Measurements from ENCODE around the gene C7orf57. TPM values are rescaled to one million over a fixed set of nuclear protein-coding genes. Genes with fewer than 3 reads are reported as not detected.

C7orf57 gene
- total and polyA plus RNA-seq, 2 donors (not counting 3 experiments of a cell fraction or from before 2014, with no cell fraction given) = not detected

DNA sequence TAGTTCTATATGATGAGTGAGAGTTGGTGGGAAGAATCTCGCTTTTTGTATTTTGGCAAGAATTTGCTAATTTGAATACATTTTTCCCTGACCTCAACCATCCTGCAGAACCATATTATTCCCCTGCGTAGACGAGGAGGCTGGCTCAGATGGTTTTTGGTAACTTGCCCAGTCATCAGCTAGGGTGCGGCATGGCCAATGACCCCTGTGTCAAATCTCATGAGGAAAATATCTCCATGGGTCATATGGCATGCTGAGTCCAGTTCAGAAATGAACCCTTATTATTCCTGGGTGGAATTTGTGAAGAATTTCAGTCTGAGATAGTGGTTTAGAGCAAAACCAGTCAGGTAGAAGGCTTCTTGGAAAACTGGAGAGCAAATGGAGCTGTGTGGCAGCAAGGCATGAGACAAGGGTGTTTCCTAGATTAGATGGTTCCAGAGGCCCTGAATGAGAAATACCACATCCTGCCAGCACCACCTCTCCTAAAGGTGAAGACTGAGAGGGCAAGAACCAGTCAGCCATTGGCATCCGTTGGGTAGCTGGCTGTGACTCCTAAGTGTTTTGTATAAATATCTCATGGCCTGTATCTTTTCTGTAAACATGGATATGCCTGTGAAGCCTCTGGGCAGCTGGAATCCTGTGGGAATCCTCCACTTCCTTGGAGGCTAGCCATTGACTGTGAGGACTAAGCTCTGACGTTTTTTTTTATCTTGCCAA is 47.9 kb downstream of the C7orf57 start:
- intact Hi-C loops (cut with micrococcal nuclease) = loop anchor here (10.0 kb wide), 1 partner anchor 628 kb away; no protein-coding TSS in a partner anchor
- H3K4me1 ChIP-seq (ENCODE audit: control insufficient read depth, extremely low read depth, insufficient read depth, low read length) = peaks cover 44% of the 10 kb centered on the region
- dilution Hi-C loops (cut with MboI; ENCODE audit: extremely low pct_ligation_motif_present, low sequenced_read_pairs) = no loop called here
- H3K9me1 ChIP-seq (replicated peaks; ENCODE audit: control insufficient read depth, extremely low read depth, insufficient read depth, low read length) = no peaks in the 10 kb centered on the region
- H3K9me3 ChIP-seq (replicated peaks; ENCODE audit: control insufficient read depth, insufficient read depth, low read length) = no peaks in the 10 kb centered on the region
- no peaks in the 10 kb centered on the region for H3K79me2 ChIP-seq (ENCODE audit: control insufficient read depth, insufficient read depth, low read length)
- CTCF ChIA-PET = interaction anchor here (0.8 to 4.9 kb wide), 5 partner anchors 13 to 92 kb away, joined by 3 to 19 read pairs (median 3); no protein-coding TSS in a partner anchor
- no peak overlapping the region for H2AFZ ChIP-seq (ENCODE audit: low read depth, low read length)
- H3K27me3 ChIP-seq (ENCODE audit: control insufficient read depth in 2 of 2, insufficient read depth in 2 of 2, low read length in 2 of 2) = no peaks in the 10 kb centered on the region
- H4K20me1 ChIP-seq (replicated peaks; ENCODE audit: control insufficient read depth, extremely low read depth, insufficient read depth, low read length) = no peaks in the 10 kb centered on the region
- no peak for FAIRE-seq
- no peak overlapping the region for H3K4me2 ChIP-seq (ENCODE audit: insufficient read depth, low read length)
- H3K36me3 ChIP-seq (ENCODE audit: control insufficient read depth in 2 of 2, extremely low read depth in 1 of 2, insufficient read depth in 2 of 2, low read length in 2 of 2) = no peaks in the 10 kb centered on the region
- H3K9ac ChIP-seq (replicated peaks; ENCODE audit: extremely low read depth, insufficient read depth, low read length) = no peak overlapping the region
- POLR2A ChIA-PET = no interaction called here
- no peak overlapping the region for H3K4me3 ChIP-seq (replicated peaks in 1 of 3; ENCODE audit: insufficient read depth in 1 of 3, low read depth in 1 of 3, low read length in 3 of 3)
- BruUV-seq (replicated peaks) = no TSS peak
- no peak for TF ChIP-seq MYC (IDR thresholded peaks at IDR 0.05; ENCODE audit: low read depth, low read length)
- no peak for TF ChIP-seq POLR2A (IDR thresholded peaks at IDR 0.05; ENCODE audit: low read depth, low read length)
- TF ChIP-seq FOS (IDR thresholded peaks at IDR 0.05; ENCODE audit: borderline replicate concordance, insufficient read depth, low read length) = no peak
- H3K27ac ChIP-seq (ENCODE audit: insufficient read depth, low read depth, low read length) = no peak overlapping the region
- no peak for DNase-seq (ENCODE audit: low read depth, low spot score)

DNA sequence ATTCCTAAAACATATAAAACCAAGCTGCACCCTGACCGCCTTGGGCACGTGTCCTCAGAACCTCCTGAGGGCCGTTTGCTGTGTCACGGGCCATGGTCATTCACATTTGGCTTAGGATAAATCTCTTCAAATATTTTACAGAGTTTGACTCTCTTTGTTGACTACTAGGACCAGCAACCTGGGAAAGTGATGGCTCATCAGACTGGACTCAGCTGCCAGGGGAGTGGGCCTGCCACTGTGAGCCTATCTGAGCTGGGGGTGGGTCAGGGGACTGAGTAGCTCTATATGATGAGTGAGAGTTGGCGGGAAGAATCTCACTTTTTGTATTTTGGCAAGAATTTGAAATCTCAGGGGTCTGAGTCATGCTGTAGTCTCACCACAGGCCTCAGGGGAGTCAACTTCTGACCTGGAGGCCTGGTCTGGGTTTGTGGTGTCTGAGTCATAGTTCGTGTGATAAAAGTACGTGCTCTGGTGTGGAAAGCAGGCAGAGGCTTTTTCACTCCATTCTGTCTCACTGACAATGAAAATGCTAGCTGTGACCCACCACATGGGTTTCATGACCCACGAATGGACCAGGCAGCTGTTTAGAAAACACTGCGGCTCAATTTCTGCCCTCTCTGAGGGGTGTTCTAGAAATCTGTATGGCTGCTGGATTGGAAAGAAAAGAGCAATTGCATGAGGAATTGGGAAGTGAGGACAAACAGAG is 49.5 kb downstream of the C7orf57 start:
- DNase-seq (ENCODE audit: low read depth, low spot score) = peak; percentile 90
- CTCF ChIA-PET = interaction anchor here (0.9 to 4.9 kb wide), 6 partner anchors 26 to 140 kb away, joined by 3 to 19 read pairs (median 6); no protein-coding TSS in a partner anchor
- Histone ChIP-seq H3K9me1 (replicated peaks; ENCODE audit: control insufficient read depth, extremely low read depth, insufficient read depth, low read length) (no peaks in the 10 kb centered on the region), H3K27ac (ENCODE audit: insufficient read depth, low read depth, low read length) (peak overlapping the region; percentile 69), H3K9me3 (replicated peaks; ENCODE audit: control insufficient read depth, insufficient read depth, low read length) (no peaks in the 10 kb centered on the region), H4K20me1 (replicated peaks; ENCODE audit: control insufficient read depth, extremely low read depth, insufficient read depth, low read length) (no peaks in the 10 kb centered on the region), H3K27me3 (ENCODE audit: control insufficient read depth in 2 of 2, insufficient read depth in 2 of 2, low read length in 2 of 2) (no peaks in the 10 kb centered on the region), H3K4me2 (ENCODE audit: insufficient read depth, low read length) (peak overlapping the region; percentile 10), H3K4me1 (ENCODE audit: control insufficient read depth, extremely low read depth, insufficient read depth, low read length) (peaks cover 45% of the 10 kb centered on the region), H3K4me3 (replicated peaks in 1 of 3; ENCODE audit: insufficient read depth in 1 of 3, low read depth in 1 of 3, low read length in 3 of 3) (no peak overlapping the region), H2AFZ (ENCODE audit: low read depth, low read length) (no peak overlapping the region), H3K36me3 (ENCODE audit: control insufficient read depth in 2 of 2, extremely low read depth in 1 of 2, insufficient read depth in 2 of 2, low read length in 2 of 2) (no peaks in the 10 kb centered on the region), H3K9ac (replicated peaks; ENCODE audit: extremely low read depth, insufficient read depth, low read length) (peak overlapping the region; percentile 25), H3K79me2 (ENCODE audit: control insufficient read depth, insufficient read depth, low read length) (peaks cover 8% of the 10 kb centered on the region)
- TF ChIP-seq EZH2 (IDR thresholded peaks at IDR 0.05; ENCODE audit: borderline replicate concordance, low read depth, low read length, severe bottlenecking) = no peak
- no peak for TF ChIP-seq MAX (IDR thresholded peaks at IDR 0.05; ENCODE audit: insufficient read depth, insufficient read length)
- peak; percentile 76 for TF ChIP-seq POLR2AphosphoS5 (IDR thresholded peaks at IDR 0.05; ENCODE audit: insufficient read depth, low read depth, low read length)
- peak; percentile 99 for TF ChIP-seq FOS (IDR thresholded peaks at IDR 0.05; ENCODE audit: borderline replicate concordance, insufficient read depth, low read length)
- TF ChIP-seq CTCF (IDR thresholded peaks at IDR 0.05; ENCODE audit: extremely low read depth in 1 of 2, insufficient read depth in 1 of 2, low read depth in 1 of 2, low read length in 2 of 2) = no peak
- TF ChIP-seq GATA2 (IDR thresholded peaks at IDR 0.05; ENCODE audit: insufficient read depth, insufficient read length, low read depth, low read length) = peak; percentile 70
- peak; percentile 96 for TF ChIP-seq JUN (IDR thresholded peaks at IDR 0.05; ENCODE audit: borderline replicate concordance, insufficient read depth, insufficient read length, low read depth)
- TF ChIP-seq POLR2A (IDR thresholded peaks at IDR 0.05; ENCODE audit: low read depth, low read length) = no peak
- no peak for TF ChIP-seq MYC (IDR thresholded peaks at IDR 0.05; ENCODE audit: low read depth, low read length)
- intact Hi-C loops (cut with micrococcal nuclease) (loop anchor here (5.0 to 10.0 kb wide), 3 partner anchors 167 to 630 kb away; no protein-coding TSS in a partner anchor), dilution Hi-C loops (cut with MboI; ENCODE audit: extremely low pct_ligation_motif_present, low sequenced_read_pairs) (no loop called here)
- FAIRE-seq = peak; percentile 92
- BruUV-seq (replicated peaks) = no TSS peak
- POLR2A ChIA-PET = no interaction called here
